Raji (cell line): ENCODE measurements around the gene TEX52.

Experiments
- POLR2A ChIP-seq: IDR thresholded peaks from 2 replicates; pipeline ENCODE4 v1.6.1; 2011; ENCODE audit warnings: low read depth, low read length, control low read depth; ENCODE audit not compliant: insufficient read depth

The TEX52 gene

DNA sequence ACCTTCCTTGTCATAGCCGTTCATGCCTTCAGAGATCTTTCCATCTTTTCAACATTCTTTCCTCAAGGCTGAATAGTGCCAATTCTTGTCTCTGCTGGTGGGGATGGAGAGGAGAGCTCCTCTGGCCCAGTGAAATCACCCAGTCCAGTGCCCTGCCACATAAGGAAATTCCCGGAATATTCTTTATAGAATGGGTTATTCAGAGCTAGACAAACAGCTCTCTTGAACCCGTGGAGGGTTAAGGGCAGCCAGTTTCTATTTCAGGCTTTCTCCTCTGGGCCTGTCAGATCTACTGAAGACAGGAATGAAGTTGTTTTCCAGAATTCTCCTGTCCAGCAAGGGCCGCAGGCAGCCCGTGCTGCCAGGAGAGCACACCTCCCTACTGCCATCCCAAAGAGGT, 13.9 kb downstream of the TEX52 start:
- no peak for TF ChIP-seq POLR2A

DNA sequence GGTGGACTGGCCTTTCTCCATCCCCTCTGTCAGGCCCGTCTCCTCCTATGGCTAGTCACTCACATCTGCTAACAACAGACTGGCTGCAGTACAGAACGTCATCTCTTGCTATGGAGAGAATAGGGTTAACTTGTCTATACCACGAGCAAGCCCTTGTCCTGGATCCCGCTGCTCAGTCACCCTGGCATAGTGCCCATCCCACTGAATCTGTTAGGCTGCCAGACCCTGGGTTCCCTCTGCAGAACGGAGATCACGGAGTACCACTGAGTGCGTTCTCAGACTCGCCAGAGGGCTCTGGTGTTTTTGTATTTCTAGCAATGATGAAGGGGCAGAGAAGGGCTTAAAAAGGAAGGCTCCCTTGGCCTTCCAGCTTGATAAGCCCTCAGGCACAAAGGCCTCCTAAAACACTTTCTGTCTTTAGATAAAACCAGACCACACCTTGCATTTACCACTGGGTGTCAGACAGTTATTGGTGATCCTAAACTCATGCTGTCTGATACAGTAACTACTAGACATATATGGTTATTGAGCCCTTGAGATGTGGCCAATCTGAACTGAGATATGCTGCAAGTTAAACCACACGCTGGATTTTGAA, 15.7 kb downstream of the TEX52 start:
- no peak for TF ChIP-seq POLR2A

DNA sequence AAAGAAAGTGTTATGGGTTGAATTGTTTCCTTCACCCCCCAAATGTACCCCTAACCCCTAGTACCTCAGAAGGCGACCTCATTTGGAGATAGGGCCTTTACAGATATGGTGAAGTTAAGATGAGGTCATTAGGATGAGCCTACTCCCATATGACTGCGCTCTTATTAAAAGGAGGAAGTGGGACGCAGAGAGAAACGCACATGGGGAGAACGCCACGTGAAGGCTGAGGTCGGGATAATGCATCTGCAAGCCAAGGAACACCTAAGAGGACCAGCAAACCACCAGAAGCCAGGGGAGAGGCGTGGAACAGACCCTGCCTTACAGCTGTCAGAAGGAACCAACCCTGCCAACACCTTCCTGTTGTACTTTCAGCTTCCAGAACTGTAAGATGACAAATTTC, 20.3 kb downstream of the TEX52 start:
- TF ChIP-seq POLR2A: no peak

DNA sequence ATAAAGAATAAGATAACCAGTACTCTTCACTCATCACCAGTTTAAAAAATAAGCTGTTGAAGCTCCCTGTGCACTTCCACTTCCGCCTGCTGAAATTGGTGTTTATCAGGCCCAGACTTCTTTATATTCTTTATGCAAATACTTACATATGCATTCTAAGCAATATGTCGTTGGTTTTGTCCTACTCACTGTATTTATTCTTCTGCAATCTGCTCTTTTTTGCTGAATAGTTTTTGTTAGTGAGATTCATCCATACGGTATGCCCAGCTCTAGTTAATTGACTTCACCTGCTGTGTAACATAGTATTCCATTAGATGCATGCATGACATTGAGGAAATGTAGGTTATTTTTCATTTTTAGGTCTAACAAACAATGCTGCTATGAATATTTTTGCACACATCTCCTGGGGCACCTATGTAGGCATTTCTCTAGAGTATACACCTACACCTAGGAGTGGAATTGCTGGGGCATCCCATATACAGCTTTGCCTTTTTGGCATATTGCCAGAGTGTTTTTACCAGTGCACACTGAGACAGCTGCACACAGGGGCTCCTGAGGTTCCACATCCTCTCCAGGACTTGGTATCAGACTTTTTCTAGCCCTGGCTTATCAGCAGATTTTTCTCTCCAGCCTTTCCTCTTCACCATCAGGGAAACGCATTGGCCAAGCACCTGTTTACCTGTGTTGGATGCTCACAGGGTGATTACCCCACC, 21.0 kb downstream of the TEX52 start:
- TF ChIP-seq POLR2A: no peak

DNA sequence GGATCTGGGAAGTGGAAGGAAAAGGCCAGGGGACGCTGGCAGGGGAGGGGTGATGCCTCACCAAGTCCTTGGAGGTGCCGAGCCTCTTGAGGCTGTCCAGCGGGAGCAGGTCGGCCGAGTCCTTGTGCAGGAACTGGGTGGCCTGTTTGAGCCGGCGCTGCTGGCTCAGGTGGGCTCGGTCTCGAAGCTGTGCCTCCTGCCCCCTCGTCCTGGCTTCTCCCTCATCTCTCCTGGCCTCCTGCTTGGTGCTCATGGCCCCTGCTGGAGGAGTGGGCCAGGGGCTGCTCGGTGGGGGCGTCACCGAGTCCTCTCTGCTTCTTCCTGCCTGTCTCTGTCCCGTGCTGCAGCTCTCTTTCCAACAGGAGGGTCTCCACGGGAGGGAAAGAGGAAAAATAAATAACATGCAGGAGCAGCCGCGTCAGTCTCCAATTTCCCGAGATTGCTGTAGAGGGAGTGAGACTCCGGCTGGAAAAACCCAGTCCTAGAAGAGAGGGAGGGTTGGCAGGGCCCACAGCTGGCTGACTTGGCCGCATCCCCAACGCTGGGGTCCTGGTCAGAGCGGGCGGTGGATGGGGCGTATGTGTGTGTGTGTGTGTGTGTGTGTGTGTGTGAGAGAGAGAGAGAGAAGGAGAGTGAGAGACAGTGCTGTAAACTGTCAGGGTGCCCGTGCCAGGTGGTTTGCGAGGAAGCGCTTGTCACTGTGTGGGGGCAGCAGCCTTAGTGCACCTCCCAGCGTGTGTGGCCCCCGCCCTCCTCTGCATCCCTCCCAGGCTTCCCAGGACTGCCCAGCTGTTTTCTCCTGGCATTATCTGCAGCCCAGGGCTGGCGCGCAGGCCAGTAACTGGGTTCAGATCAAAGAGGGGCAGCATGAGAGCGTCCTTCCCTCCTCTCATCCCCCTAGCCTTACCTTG, 22.0 kb downstream of the TEX52 start, which contains the start of gene NRIP2:
NRIP2 (minus strand) TSS at position 455 of the 911 bp plus-strand sequence; CDS start at position 403, 52 bp downstream.
- TF ChIP-seq POLR2A: no peak

DNA sequence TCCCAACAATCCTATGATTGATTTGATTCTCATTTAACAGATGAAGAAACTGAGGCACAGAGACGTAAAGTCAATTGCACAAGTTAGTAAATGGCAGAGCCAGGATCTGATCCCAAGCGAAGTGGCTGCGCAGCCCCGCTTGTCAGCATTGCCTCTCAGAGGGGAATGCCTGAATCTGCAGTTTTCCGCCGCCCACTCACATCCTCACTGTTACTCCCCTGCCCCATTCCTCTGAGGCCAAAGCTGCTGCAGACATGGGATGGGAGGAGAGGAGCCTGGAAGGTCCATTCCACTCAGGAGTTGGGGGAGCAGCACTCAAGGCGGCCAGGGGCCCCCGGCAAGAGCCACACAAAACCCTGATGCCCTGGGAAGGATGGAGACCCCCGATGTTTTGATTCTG, 23.0 kb downstream of the TEX52 start:
- no peak for TF ChIP-seq POLR2A

DNA sequence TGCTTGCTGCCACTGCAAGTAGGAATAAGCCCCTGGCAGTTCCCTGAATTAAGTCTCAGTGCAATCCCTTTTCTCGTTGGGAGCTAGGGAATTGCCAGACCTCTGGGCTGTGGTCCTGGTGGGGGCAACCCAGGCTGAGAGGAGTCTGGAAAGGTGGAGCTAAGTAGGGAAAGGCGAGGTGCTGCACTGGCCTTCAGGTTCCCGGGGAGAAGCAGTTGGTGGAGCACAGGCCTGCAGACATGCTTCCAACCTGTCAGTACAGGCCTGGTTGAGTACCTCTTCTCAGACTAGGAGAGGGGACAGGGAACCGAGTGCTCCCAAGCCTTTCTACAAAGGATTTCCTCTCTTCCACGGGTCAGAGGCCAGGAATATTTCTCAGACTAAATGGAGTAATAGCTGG, 23.5 kb downstream of the TEX52 start:
- no peak for TF ChIP-seq POLR2A

DNA sequence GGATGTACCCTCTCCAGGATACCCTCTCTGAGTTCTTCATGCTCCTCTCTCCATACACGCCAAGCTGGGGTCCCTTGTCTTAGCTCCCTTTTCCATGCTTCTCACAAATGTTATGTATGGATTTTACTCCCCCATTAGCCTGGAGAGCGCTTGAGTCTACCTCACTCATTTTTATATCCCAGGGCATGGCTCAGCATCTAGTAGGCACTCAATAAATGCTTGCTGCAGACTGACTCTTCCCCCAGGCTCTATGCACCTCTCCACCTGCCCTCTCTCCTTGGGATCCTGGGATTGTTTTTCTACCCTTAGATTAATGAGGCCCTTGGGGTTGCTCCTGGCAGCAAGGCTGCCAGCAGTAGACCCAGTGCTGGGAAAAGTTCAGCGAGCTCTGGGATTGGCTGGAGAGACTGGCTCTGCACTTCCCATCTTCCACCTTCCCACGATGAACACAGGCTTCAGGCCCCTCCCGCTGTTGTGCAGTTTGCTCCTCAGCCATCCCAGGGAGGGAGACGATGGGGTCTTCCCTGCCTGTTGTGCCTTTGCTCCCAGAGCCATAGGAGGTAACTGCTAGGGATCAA, 24.2 kb downstream of the TEX52 start:
- TF ChIP-seq POLR2A: no peak

DNA sequence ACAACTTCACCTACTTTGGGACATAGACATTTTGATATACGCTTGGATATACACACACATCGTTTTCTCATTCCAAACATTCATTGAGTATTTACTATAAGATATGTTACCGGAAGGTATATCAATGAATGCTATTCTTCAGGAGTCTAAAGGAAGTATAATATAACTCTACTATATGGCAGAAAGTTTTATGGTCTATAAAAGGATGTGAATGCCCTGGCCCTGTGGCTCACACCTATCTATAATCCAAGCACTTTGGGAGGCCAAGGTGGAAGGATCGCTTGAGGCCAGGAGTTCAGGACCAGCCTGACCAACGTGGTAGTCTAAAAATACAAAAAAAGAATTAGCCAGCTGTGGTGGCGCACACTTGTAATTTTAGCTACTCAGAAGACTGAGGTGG, 27.6 kb downstream of the TEX52 start:
- TF ChIP-seq POLR2A: no peak

DNA sequence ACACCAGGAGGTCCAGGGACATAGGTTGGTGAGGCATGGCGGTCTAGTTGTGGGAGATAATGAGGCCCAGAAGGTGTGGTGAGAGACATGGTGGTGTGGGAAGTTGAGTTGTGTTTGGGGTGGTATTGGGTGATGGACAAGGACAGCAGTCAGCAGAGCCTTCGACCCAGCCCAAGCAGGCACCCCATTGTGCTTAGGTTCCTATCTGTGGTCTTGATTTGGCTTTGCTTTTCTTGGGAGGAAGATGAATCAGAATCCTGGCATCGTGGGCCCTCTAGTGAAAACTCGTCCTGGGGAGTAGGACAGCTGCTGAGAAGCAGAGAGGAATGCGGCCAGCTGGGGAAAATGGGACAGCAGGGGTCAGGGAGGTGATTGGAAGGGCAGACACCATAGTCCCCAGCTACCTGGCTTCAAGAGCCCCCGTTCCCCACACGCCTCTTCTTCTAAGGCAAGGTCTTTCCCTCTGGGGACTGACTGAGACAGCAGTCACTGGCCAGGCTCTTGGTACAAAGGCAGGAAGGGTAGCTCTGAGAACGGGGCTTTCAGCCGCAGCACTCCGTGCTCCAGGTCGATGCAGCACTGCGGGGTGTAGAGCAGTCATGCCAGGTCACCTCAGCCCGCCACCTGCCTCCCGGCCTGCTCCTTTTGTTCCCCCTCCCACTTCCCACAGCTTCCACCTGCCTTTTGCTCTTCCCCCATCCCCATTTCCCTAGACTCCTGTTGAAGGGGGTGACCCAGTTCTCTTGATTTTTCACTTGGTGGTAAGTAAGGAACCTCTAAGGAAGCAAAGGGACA, 29.9 kb downstream of the TEX52 start:
- no peak for TF ChIP-seq POLR2A

DNA sequence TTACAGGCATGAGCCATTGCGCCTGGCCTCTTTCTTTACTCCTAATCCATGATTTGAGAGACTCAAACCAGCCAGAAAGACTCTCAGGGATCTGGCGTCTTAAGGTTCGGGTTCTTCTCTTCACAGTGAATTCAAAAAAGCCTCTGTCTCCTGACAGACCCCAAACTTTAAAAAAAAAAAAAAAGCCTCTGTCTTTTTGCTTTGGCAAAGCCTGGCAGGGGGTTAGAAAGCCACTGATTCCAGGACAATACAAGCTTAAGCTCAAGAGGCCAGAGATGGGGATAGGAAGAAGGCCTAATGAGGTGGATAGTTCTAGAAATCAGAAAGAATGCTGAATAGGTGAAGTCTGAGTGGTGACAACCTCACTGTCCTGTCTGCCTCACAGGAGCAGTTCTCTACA, 30.8 kb downstream of the TEX52 start:
- TF ChIP-seq POLR2A: no peak

DNA sequence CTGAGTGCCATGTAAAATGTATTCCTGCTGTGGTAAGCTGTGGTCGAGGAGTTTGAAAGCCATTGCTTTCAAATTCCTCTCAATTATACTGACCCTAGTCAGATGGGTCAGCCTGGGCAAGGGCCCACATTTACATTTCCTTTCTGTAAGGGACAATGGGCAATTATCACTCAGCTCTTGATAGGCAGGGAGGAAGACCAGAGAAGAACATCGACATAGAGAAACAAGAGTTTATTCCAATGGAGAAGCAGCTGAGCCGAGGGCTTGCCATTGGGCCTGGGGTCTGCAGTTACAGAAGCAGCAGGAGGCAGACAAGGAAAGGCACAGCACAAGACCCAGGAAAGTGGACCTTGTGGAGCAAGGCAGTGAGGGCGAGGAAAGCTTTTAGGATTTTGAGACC, 31.7 kb downstream of the TEX52 start:
- TF ChIP-seq POLR2A: no peak

DNA sequence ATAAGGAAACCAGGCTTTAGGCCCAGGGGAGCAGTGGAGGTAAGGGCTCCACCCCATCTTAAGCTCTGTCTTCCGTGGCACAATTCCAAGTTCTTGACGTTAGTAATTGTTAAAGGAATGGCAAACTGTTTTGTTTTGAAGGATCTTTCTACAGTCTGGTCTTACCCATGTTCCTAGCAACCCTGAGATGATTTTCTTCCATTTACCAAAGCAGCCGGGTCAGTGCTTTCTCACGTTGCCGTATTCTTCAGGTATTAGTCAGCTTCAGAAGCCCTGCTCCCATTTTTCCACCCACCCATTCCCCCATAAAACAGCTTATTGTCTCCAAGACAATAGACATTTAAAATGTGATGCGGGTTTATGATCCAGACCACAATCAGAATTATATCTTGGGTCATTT, 32.3 kb downstream of the TEX52 start:
- TF ChIP-seq POLR2A: no peak

DNA sequence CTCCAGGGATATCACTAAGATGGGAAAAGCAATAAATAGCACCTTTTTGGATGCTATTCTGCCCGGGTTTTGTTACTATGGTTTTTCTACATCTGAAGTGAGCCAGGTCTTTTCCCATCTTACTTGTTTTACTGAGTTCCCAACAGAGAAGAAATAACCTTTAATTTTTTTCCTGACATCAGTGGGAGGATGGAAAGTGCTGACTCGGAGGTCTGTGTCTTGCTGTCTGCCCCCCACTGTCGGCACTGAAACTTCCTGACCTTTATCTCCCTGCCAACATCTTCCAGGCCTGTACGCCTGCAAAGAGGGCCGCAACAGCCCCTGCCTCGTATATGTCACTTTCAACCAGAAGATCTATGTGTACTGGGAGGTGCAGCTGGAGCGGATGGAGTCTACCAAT, 33.4 kb downstream of the TEX52 start:
- TF ChIP-seq POLR2A: no peak

DNA sequence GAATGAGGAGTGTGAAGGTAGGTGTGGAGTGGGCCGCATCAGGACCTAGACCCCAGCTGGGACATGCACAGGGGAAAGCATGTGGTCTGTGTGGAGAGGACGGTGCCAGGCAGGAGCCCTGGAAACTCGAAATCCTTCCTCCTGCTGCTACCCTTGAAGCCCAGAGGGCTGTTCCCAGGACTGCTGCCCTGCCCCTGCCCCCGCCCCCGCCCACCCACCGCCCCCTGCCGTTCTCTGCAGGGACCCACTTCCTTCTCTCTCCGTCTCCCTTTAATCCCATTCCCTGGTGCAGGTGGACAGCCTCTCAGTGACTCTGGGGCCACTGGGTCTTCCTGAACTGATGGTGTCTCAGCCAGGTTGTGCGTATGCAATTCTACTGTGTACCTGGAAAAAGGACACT, 36.4 kb downstream of the TEX52 start:
- no peak for TF ChIP-seq POLR2A

DNA sequence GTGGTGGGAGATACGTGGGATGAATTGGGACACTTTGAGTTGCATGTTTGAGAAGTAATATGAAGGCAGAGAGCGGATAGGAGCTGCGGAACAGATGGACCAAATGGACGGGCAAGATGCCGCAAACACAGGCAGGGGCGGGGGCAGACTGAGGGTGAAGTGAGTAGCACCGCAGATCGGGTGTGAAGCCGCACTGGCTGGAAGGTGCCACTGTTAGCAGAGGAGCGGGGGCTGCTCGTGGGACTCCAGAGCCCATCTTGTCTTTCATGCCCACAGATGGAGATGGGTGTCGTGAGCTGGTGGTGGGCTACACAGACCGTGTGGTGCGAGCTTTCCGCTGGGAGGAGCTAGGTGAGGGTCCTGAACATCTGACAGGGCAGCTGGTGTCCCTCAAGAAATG, 37.0 kb downstream of the TEX52 start:
- no peak for TF ChIP-seq POLR2A
